ENCODE measurements around the gene SETD2.
"Not testable (repeated sequence)": the region's sequence is repeated elsewhere in the genome, so short reads cannot be mapped to it uniquely, and the experiment has no call there.

The SETD2 gene

GRCh38 chr3:47142536-47142935 is 21.4 kb downstream of the SETD2 start:
- H3K4me3 ChIP-seq (ENCODE audit: low read depth, low read length); H4K91ac ChIP-seq (ENCODE audit: low read depth, low read length); H3K18ac ChIP-seq (ENCODE audit: low read length); H3K4ac ChIP-seq (ENCODE audit: low read depth, low read length); H3K4me1 ChIP-seq (ENCODE audit: control insufficient read depth in 1 of 2, insufficient read depth in 2 of 2, low read length in 2 of 2); H3K4me2 ChIP-seq (ENCODE audit: low read length); H3K23ac ChIP-seq (ENCODE audit: low read length); H3K36me3 ChIP-seq (ENCODE audit: control insufficient read depth in 1 of 2, insufficient read depth in 2 of 2, low read length in 2 of 2); H2AFZ ChIP-seq (ENCODE audit: insufficient read depth, low read length, poor library complexity); H4K12ac ChIP-seq (ENCODE audit: low read depth, low read length); H3K27ac ChIP-seq (ENCODE audit: low read depth, low read length); H3K9me3 ChIP-seq (ENCODE audit: insufficient read depth, low read depth, low read length); H4K8ac ChIP-seq (ENCODE audit: low read depth, low read length); H3K79me1 ChIP-seq (ENCODE audit: low read length); H3K9ac ChIP-seq (ENCODE audit: low read length); H2BK120ac ChIP-seq (ENCODE audit: insufficient read depth, low read length, poor library complexity); H3K27me3 ChIP-seq (ENCODE audit: insufficient read depth, low read length); H2BK5ac ChIP-seq (ENCODE audit: low read depth, low read length, poor library complexity); H3K14ac ChIP-seq (ENCODE audit: low read length); DNase-seq; H2BK12ac ChIP-seq (ENCODE audit: low read length); H2AK5ac ChIP-seq (ENCODE audit: low read length): not testable (repeated sequence)
- no CpG with 5 or more reads among the region's 7 CpGs for WGBS (ENCODE audit: extremely low coverage, insufficient coverage, insufficient read length)
- H3K79me2 ChIP-seq (ENCODE audit: control insufficient read depth, insufficient read depth, low read length, poor library complexity), result peaks cover 10% of the 10 kb centered on the region

GRCh38 chr3:47140973-47141461 is 22.9 kb downstream of the SETD2 start:
- H2AFZ ChIP-seq (ENCODE audit: insufficient read depth, low read length, poor library complexity); H4K12ac ChIP-seq (ENCODE audit: low read depth, low read length); H3K4me3 ChIP-seq (ENCODE audit: low read depth, low read length); H3K14ac ChIP-seq (ENCODE audit: low read length); H2BK12ac ChIP-seq (ENCODE audit: low read length); H4K91ac ChIP-seq (ENCODE audit: low read depth, low read length); H3K18ac ChIP-seq (ENCODE audit: low read length); H3K36me3 ChIP-seq (ENCODE audit: control insufficient read depth in 1 of 2, insufficient read depth in 2 of 2, low read length in 2 of 2); H3K79me1 ChIP-seq (ENCODE audit: low read length); H2AK5ac ChIP-seq (ENCODE audit: low read length); H4K8ac ChIP-seq (ENCODE audit: low read depth, low read length); H3K23ac ChIP-seq (ENCODE audit: low read length); H3K9ac ChIP-seq (ENCODE audit: low read length); H2BK5ac ChIP-seq (ENCODE audit: low read depth, low read length, poor library complexity); H3K27ac ChIP-seq (ENCODE audit: low read depth, low read length); H3K9me3 ChIP-seq (ENCODE audit: insufficient read depth, low read depth, low read length); H3K4me2 ChIP-seq (ENCODE audit: low read length); H3K27me3 ChIP-seq (ENCODE audit: insufficient read depth, low read length); DNase-seq; H3K4ac ChIP-seq (ENCODE audit: low read depth, low read length); H3K4me1 ChIP-seq (ENCODE audit: control insufficient read depth in 1 of 2, insufficient read depth in 2 of 2, low read length in 2 of 2); H2BK120ac ChIP-seq (ENCODE audit: insufficient read depth, low read length, poor library complexity): not testable (repeated sequence)
- WGBS (ENCODE audit: extremely low coverage, insufficient coverage, insufficient read length), result no CpG with 5 or more reads among the region's 3 CpGs
- H3K79me2 ChIP-seq (ENCODE audit: control insufficient read depth, insufficient read depth, low read length, poor library complexity), result peaks cover 12% of the 10 kb centered on the region

GRCh38 chr3:47140553-47140952 is 23.4 kb downstream of the SETD2 start:
- H3K4me3 ChIP-seq (ENCODE audit: low read depth, low read length); H3K9me3 ChIP-seq (ENCODE audit: insufficient read depth, low read depth, low read length); H3K27ac ChIP-seq (ENCODE audit: low read depth, low read length); H2BK12ac ChIP-seq (ENCODE audit: low read length); H2BK120ac ChIP-seq (ENCODE audit: insufficient read depth, low read length, poor library complexity); H3K79me1 ChIP-seq (ENCODE audit: low read length); DNase-seq; H3K4me1 ChIP-seq (ENCODE audit: control insufficient read depth in 1 of 2, insufficient read depth in 2 of 2, low read length in 2 of 2); H2AFZ ChIP-seq (ENCODE audit: insufficient read depth, low read length, poor library complexity); H3K4me2 ChIP-seq (ENCODE audit: low read length); H4K8ac ChIP-seq (ENCODE audit: low read depth, low read length); H3K27me3 ChIP-seq (ENCODE audit: insufficient read depth, low read length); H3K23ac ChIP-seq (ENCODE audit: low read length); H2AK5ac ChIP-seq (ENCODE audit: low read length); H3K36me3 ChIP-seq (ENCODE audit: control insufficient read depth in 1 of 2, insufficient read depth in 2 of 2, low read length in 2 of 2); H2BK5ac ChIP-seq (ENCODE audit: low read depth, low read length, poor library complexity); H3K18ac ChIP-seq (ENCODE audit: low read length); H3K4ac ChIP-seq (ENCODE audit: low read depth, low read length); H4K91ac ChIP-seq (ENCODE audit: low read depth, low read length); H3K9ac ChIP-seq (ENCODE audit: low read length); H4K12ac ChIP-seq (ENCODE audit: low read depth, low read length); H3K14ac ChIP-seq (ENCODE audit: low read length): not testable (repeated sequence)
- no CpG with 5 or more reads among the region's 7 CpGs for WGBS (ENCODE audit: extremely low coverage, insufficient coverage, insufficient read length)
- H3K79me2 ChIP-seq (ENCODE audit: control insufficient read depth, insufficient read depth, low read length, poor library complexity), result peaks cover 12% of the 10 kb centered on the region

- Histone ChIP-seq H2BK5ac (ENCODE audit: low read depth, low read length, poor library complexity) (no peak overlapping the region), H3K4me3 (ENCODE audit: low read depth, low read length) (no peak overlapping the region), H2AFZ (ENCODE audit: insufficient read depth, low read length, poor library complexity) (no peak overlapping the region), H3K14ac (ENCODE audit: low read length) (no peak overlapping the region), H4K8ac (ENCODE audit: low read depth, low read length) (no peak overlapping the region), H3K9me3 (ENCODE audit: insufficient read depth, low read depth, low read length) (no peaks in the 10 kb centered on the region), H3K27me3 (ENCODE audit: insufficient read depth, low read length) (no peaks in the 10 kb centered on the region), H3K4me2 (ENCODE audit: low read length) (no peak overlapping the region), H4K12ac (ENCODE audit: low read depth, low read length) (no peak overlapping the region), H2BK120ac (ENCODE audit: insufficient read depth, low read length, poor library complexity) (no peak overlapping the region), H3K4me1 (ENCODE audit: control insufficient read depth in 1 of 2, insufficient read depth in 2 of 2, low read length in 2 of 2) (peaks cover 0 to 5% of the 10 kb centered on the region in 2 experiments), H3K79me1 (ENCODE audit: low read length) (no peaks in the 10 kb centered on the region), H3K23ac (ENCODE audit: low read length) (no peak overlapping the region), H4K91ac (ENCODE audit: low read depth, low read length) (no peak overlapping the region), H3K27ac (ENCODE audit: low read depth, low read length) (no peak overlapping the region), H3K79me2 (ENCODE audit: control insufficient read depth, insufficient read depth, low read length, poor library complexity) (peaks cover 8% of the 10 kb centered on the region), H3K4ac (ENCODE audit: low read depth, low read length) (no peak overlapping the region), H3K18ac (ENCODE audit: low read length) (no peak overlapping the region), H2AK5ac (ENCODE audit: low read length) (no peak overlapping the region), H3K36me3 (ENCODE audit: control insufficient read depth in 1 of 2, insufficient read depth in 2 of 2, low read length in 2 of 2) (no peaks in the 10 kb centered on the region), H2BK12ac (ENCODE audit: low read length) (no peak overlapping the region), H3K9ac (ENCODE audit: low read length) (no peak overlapping the region)
- no CpG with 5 or more reads among the region's 3 CpGs for WGBS (ENCODE audit: extremely low coverage, insufficient coverage, insufficient read length)
- DNase-seq, result no peak
These were observed 29.6 kb downstream of the SETD2 start for GRCh38 chr3:47134311-47134710.

Measured in trophoblast cell (in vitro differentiated cells and primary cell).